T1000 (cell line): ENCODE data around the gene TUBB2B.

Experiments
- DNase-seq: peaks from one replicate; lab custom pipeline; 2025; ENCODE audit warnings: mixed read lengths; lab: John Stamatoyannopoulos, UW

The TUBB2B gene

GRCh38 chr6:3227363-3228045 lies at the start of gene TUBB2B:
Gene TUBB2B (minus strand): TSS chr6:3227653. CDS start chr6:3227543, 110 bp downstream.
- no peak for DNase-seq

- DNase-seq: no peak
Observed at GRCh38 chr6:3277251-3277650, 49.8 kb upstream of the TUBB2B start.

- DNase-seq: no peak
Observed at GRCh38 chr6:3276174-3277167, 49.0 kb upstream of the TUBB2B start.

GRCh38 chr6:3273707-3274521 lies 46.5 kb upstream of the TUBB2B start:
- no peak for DNase-seq

- DNase-seq: no peak
Observed at GRCh38 chr6:3272911-3273547, 45.6 kb upstream of the TUBB2B start.

GRCh38 chr6:3271756-3272155 lies 44.3 kb upstream of the TUBB2B start:
- DNase-seq: no peak

GRCh38 chr6:3270258-3270657 lies 42.8 kb upstream of the TUBB2B start:
- DNase-seq: no peak

GRCh38 chr6:3269281-3269975 lies 42.0 kb upstream of the TUBB2B start:
- no peak for DNase-seq

GRCh38 chr6:3268680-3269079 lies 41.2 kb upstream of the TUBB2B start:
- no peak for DNase-seq

GRCh38 chr6:3267162-3267561 lies 39.7 kb upstream of the TUBB2B start:
- no peak for DNase-seq

GRCh38 chr6:3266170-3266569 lies 38.7 kb upstream of the TUBB2B start:
- no peak for DNase-seq

GRCh38 chr6:3265671-3266070 lies 38.2 kb upstream of the TUBB2B start:
- DNase-seq: no peak

- no peak for DNase-seq
Observed at GRCh38 chr6:3264356-3264755, 36.9 kb upstream of the TUBB2B start.

- DNase-seq: no peak
Observed at GRCh38 chr6:3263096-3263495, 35.6 kb upstream of the TUBB2B start.

GRCh38 chr6:3261921-3262320 lies 34.5 kb upstream of the TUBB2B start:
- no peak for DNase-seq

GRCh38 chr6:3261518-3261820 lies 34.0 kb upstream of the TUBB2B start:
- DNase-seq: no peak

- no peak for DNase-seq
Observed at GRCh38 chr6:3260772-3261517, 33.5 kb upstream of the TUBB2B start.

GRCh38 chr6:3260296-3260695 lies 32.8 kb upstream of the TUBB2B start:
- DNase-seq: no peak

GRCh38 chr6:3259491-3259958 lies 32.1 kb upstream of the TUBB2B start:
- DNase-seq: no peak

- peak; percentile 87 for DNase-seq
Observed at GRCh38 chr6:3258720-3259490, 31.5 kb upstream of the TUBB2B start, which contains the start of gene PSMG4. Gene PSMG4 (plus strand): TSS chr6:3258947. CDS start chr6:3259023, 76 bp downstream.
